ENCODE measurements around the gene GLRA1. TPM values are rescaled to one million over a fixed set of nuclear protein-coding genes. Genes with fewer than 3 reads are reported as not detected.
"Not testable (repeated sequence)": the region's sequence is repeated elsewhere in the genome, so short reads cannot be mapped to it uniquely, and the experiment has no call there.

GLRA1 gene
- total RNA-seq, 1 donor from 2014 or later = not detected

DNA sequence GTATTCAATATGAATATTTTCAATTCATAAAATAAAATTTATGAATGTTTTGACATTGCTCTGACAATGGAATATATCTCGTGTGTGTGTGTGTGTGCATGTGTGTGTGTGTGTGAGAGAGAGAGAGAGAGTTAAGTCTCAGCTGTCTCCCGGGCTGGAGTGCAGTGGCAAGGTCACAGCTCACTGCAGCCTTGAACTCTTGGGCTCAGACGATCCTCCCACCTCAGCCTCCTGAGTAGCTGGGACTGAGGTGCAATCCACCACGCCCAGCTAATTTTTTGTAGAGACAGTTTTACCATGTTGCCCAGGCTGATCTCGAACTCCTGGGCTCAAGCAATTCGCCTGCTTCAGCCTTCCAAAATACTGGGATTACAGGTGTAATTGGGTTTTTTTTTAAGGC, 136.8 kb downstream of the GLRA1 start:
- H3K27ac ChIP-seq = no peak overlapping the region
- H3K9me3 ChIP-seq = no peaks in the 10 kb centered on the region
- no peak overlapping the region for H3K4me3 ChIP-seq
- H3K4me1 ChIP-seq = peaks cover 46% of the 10 kb centered on the region
- TF ChIP-seq POLR2AphosphoS5 (IDR thresholded peaks at IDR 0.05; ENCODE audit: insufficient read depth in 1 of 2, low read depth in 1 of 2) (no peak), POLR2A (IDR thresholded peaks at IDR 0.05) (no peak)
- TF ChIP-seq, protein P1, sequence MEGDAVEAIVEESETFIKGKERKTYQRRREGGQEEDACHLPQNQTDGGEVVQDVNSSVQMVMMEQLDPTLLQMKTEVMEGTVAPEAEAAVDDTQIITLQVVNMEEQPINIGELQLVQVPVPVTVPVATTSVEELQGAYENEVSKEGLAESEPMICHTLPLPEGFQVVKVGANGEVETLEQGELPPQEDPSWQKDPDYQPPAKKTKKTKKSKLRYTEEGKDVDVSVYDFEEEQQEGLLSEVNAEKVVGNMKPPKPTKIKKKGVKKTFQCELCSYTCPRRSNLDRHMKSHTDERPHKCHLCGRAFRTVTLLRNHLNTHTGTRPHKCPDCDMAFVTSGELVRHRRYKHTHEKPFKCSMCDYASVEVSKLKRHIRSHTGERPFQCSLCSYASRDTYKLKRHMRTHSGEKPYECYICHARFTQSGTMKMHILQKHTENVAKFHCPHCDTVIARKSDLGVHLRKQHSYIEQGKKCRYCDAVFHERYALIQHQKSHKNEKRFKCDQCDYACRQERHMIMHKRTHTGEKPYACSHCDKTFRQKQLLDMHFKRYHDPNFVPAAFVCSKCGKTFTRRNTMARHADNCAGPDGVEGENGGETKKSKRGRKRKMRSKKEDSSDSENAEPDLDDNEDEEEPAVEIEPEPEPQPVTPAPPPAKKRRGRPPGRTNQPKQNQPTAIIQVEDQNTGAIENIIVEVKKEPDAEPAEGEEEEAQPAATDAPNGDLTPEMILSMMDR (IDR thresholded peaks at IDR 0.05) = no peak
- no peak for DNase-seq (ENCODE audit: extremely low spot score in 2 of 2)
- no peaks in the 10 kb centered on the region for H3K27me3 ChIP-seq
- peaks cover 0 to 51% of the 10 kb centered on the region in 2 donors for H3K36me3 ChIP-seq
- intact Hi-C loops (cut with DNase I) = no loop called here

DNA sequence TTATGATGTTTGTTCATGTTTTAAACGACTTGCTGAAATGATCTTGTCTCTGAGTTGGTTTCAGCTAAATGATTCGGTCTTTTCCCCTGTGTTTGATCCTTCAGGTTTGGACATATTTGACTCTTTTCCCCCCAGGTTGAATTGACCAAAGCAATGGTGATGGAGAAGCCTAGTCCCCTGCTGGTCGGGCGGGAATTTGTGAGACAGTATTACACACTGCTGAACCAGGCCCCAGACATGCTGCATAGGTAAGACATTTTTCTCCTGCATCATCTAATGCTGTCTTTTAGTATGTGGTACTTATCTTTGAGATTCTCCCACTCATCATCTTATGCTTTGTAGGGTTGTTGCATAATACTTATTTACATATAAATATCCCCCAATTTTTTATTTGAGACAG, 138.2 kb downstream of the GLRA1 start:
- H3K4me3 ChIP-seq = no peak overlapping the region
- H3K27ac ChIP-seq = no peak overlapping the region
- H3K36me3 ChIP-seq = peaks cover 0 to 38% of the 10 kb centered on the region in 2 donors
- DNase-seq (ENCODE audit: extremely low spot score in 2 of 2) = no peak
- no peak for TF ChIP-seq POLR2AphosphoS5 (IDR thresholded peaks at IDR 0.05; ENCODE audit: insufficient read depth in 1 of 2, low read depth in 1 of 2)
- no peak for TF ChIP-seq POLR2A (IDR thresholded peaks at IDR 0.05)
- TF ChIP-seq, protein P1 (IDR thresholded peaks at IDR 0.05) = no peak
- intact Hi-C loops (cut with DNase I) = no loop called here
- H3K27me3 ChIP-seq = no peaks in the 10 kb centered on the region
- H3K9me3 ChIP-seq = no peaks in the 10 kb centered on the region
- H3K4me1 ChIP-seq = peaks cover 59% of the 10 kb centered on the region

DNA sequence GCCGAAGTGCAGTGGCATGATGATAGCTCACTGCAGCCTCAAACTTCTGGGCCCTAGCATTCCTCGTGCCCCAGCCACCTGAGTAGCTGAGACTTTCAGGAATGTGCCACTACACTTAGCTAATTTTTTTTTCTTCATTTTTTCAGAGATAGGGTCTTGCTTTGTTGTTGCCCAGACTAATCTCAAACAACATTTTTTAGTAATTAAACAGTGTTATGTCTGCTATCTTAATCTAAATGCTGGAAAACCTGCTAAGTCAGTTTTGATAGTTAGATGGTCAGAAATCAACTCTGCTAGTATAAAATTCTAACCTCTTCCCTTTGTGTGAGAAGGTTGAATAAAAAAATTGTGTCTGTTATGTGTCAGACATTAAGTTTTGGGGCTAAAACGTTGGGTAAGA, 140.5 kb downstream of the GLRA1 start:
- no peak overlapping the region for H3K27ac ChIP-seq
- H3K4me3 ChIP-seq = no peak overlapping the region
- no peaks in the 10 kb centered on the region for H3K27me3 ChIP-seq
- H3K9me3 ChIP-seq = no peaks in the 10 kb centered on the region
- intact Hi-C loops (cut with DNase I) = no loop called here
- peaks cover 0 to 15% of the 10 kb centered on the region in 2 donors for H3K36me3 ChIP-seq
- DNase-seq (ENCODE audit: extremely low spot score in 2 of 2) = no peak
- H3K4me1 ChIP-seq = peaks cover 82% of the 10 kb centered on the region
- no peak for TF ChIP-seq POLR2A (IDR thresholded peaks at IDR 0.05)
- TF ChIP-seq, protein P1 (IDR thresholded peaks at IDR 0.05) = no peak
- no peak for TF ChIP-seq POLR2AphosphoS5 (IDR thresholded peaks at IDR 0.05; ENCODE audit: insufficient read depth in 1 of 2, low read depth in 1 of 2)

DNA sequence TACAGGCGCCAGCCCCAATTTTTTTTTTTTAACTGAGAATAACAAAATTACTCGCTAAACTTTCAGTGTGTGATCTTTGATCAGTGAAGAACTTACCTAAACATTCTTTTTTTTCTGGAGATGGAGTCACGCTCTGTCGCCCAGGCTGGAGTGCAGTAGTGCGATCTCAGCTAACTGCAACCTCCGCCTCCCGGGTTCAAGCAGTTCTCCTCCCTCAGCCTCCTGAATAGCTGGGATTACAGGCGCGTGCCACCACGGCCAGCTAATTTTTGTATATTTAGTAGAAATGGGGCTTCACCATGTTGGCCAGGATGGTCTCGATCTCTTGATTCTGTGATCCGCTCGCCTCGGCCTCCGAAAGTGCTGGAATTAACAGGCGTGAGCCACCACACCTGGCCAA, 141.0 kb downstream of the GLRA1 start:
- H3K9me3 ChIP-seq; H3K27ac ChIP-seq; DNase-seq (ENCODE audit: extremely low spot score in 2 of 2); intact Hi-C loops (cut with DNase I); H3K27me3 ChIP-seq; H3K4me3 ChIP-seq: not testable (repeated sequence)
- peaks cover 0 to 13% of the 10 kb centered on the region in 2 donors for H3K36me3 ChIP-seq
- peaks cover 87% of the 10 kb centered on the region for H3K4me1 ChIP-seq

DNA sequence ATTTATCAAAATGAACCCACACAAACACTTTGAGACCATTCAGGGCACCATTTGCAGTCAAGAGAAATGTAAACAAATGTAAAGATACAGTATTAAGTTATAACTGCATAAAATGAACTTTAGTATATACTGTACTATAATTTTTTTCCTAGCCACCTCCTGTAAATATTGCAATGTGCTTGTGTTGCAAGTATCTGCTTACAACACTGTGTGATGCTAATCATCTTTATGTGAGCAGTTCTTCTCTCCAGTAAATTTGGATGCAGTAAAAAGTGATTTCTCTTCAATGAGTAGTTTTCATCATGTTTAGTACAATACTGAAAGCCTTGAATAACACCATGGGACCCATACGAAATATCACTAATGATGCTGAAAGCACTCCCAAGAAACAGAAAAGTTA, 143.4 kb downstream of the GLRA1 start:
- TF ChIP-seq POLR2A (IDR thresholded peaks at IDR 0.05) (no peak), POLR2AphosphoS5 (IDR thresholded peaks at IDR 0.05; ENCODE audit: insufficient read depth in 1 of 2, low read depth in 1 of 2) (no peak)
- TF ChIP-seq, protein P1 (IDR thresholded peaks at IDR 0.05) = no peak
- DNase-seq (ENCODE audit: extremely low spot score in 2 of 2) = no peak
- Histone ChIP-seq H3K4me1 (peaks cover 98% of the 10 kb centered on the region), H3K4me3 (no peak overlapping the region), H3K36me3 (no peaks in the 10 kb centered on the region), H3K27ac (no peak overlapping the region), H3K27me3 (no peaks in the 10 kb centered on the region), H3K9me3 (no peaks in the 10 kb centered on the region)
- intact Hi-C loops (cut with DNase I) = no loop called here

DNA sequence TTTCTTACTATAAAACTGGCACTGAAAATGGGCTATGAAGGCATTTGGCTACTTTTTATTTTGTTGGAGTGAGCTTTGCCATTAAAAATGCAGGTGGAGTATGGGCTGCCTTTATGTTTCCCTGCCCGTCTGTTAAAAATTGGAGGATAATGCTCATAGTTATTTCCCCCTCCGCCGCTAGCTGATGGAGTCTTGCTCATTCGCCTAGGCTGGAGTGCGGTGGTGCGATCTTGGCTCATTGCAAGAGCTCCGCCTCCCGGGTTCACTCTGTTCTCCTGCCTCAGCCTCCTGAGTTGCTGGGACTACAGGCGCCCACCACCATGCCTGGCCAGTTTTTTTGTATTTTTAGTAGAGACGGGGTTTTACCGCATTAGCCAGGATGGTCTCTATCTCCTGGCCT, 144.3 kb downstream of the GLRA1 start:
- TF ChIP-seq POLR2A (IDR thresholded peaks at IDR 0.05) (no peak), POLR2AphosphoS5 (IDR thresholded peaks at IDR 0.05; ENCODE audit: insufficient read depth in 1 of 2, low read depth in 1 of 2) (no peak)
- TF ChIP-seq, protein P1 (IDR thresholded peaks at IDR 0.05) = no peak
- H3K4me1 ChIP-seq = peaks cover 98% of the 10 kb centered on the region
- H3K9me3 ChIP-seq = no peaks in the 10 kb centered on the region
- no peak for DNase-seq (ENCODE audit: extremely low spot score in 2 of 2)
- H3K36me3 ChIP-seq = no peaks in the 10 kb centered on the region
- H3K27me3 ChIP-seq = no peaks in the 10 kb centered on the region
- intact Hi-C loops (cut with DNase I) = no loop called here
- no peak overlapping the region for H3K27ac ChIP-seq
- H3K4me3 ChIP-seq = no peak overlapping the region

Data from vagina (tissue), 2 donors.